ENCODE data around the gene TPM3.
"Not testable (repeated sequence)": the region's sequence is repeated elsewhere in the genome, so short reads cannot be mapped to it uniquely, and the experiment has no call there.

The TPM3 gene

DNA sequence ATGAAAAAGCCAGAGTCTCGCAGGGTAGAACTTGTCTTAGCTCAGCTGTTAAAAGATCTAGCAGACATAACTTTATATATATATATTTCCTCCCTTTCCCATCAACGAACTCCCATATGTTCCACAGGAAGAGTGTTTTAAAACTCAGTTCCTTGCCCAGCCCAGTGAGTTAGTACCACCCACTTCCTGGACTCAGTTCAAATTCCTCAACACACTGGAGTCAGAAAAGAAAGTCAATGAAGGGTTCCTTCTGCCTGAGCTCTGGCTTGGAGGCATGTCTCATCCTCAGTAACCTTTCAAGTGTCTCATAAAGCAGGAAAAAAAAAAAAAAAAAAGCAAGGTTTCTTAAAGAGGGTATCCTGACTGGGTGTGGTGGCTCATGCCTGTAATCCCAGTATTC lies 15.6 kb downstream of the TPM3 start:
- no peak overlapping the region for H3K4me3 ChIP-seq (ENCODE audit: low read length)
- no peak for DNase-seq (ENCODE audit: low read depth, low spot score)

DNA sequence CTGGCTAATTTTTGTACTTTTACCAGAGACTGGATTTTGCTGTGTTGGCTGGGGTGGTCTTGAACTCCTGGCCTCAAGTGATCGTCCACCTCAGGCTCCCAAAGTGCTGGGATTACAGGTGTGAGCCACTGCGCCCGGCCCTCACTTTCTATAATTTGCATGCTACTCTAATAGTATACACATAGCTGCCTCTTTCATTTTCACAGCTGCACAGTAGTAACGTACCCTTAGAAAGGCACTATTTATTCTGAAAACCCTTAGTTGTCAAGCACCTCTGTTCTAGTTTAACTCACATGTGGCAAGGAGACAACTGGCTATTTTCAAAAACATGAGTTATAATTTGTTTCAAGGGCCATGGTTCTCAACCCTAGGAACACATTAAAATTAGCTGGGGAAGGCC lies 17.2 kb downstream of the TPM3 start:
- DNase-seq (ENCODE audit: low read depth, low spot score): no peak
- no peak overlapping the region for H3K4me3 ChIP-seq (ENCODE audit: low read length)

DNA sequence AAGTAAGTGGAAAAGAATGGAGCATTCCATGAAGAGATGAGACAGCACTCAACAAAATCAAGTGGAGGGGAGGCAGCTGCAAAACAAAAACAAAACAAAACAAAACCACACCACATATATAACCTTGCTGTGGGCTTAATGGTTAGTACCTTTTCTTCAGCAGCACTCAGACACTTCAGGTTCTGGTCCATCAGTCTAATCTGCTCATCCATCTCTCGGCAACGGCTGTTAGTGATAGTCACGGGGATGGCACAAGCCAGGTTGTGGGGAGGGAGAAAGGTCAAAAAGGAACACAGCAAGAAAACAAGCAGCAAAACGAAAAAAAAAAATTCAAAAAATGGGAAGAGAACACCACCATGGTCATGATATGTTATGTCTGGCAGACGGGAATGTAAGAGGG lies 20.0 kb downstream of the TPM3 start:
- H3K4me3 ChIP-seq (ENCODE audit: low read length): no peak overlapping the region
- no peak for DNase-seq (ENCODE audit: low read depth, low spot score)

- DNase-seq (ENCODE audit: low read depth, low spot score): no peak
- H3K4me3 ChIP-seq (ENCODE audit: low read length): no peak overlapping the region
Measured at GRCh38 chr1:154171223-154171583, 20.7 kb downstream of the TPM3 start.

GRCh38 chr1:154170547-154171222 lies 21.2 kb downstream of the TPM3 start:
- no peak for DNase-seq (ENCODE audit: low read depth, low spot score)
- no peak overlapping the region for H3K4me3 ChIP-seq (ENCODE audit: low read length)

DNA sequence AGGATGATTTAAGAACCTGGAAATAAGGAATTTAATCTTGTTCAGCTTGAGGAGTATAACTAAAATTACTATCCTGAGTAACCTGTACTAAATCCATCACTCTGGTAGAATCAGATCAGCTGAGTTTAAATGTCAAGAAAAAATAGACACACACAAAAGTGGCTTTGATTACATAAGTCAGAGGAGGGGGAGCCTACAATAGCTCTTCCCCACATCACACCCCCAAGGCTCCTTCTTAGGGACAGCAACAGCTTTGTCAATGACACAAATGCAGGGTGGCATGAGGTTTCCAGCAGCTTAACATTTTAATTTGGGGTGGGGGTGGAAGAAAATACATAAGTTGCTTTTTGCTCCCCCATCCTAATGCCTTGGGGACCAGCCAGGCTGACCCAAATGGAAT lies 24.4 kb downstream of the TPM3 start:
- no peak for DNase-seq (ENCODE audit: low read depth, low spot score)
- no peak overlapping the region for H3K4me3 ChIP-seq (ENCODE audit: low read length)

- H3K4me3 ChIP-seq (ENCODE audit: low read length): no peak overlapping the region
Measured at GRCh38 chr1:154166207-154166606, 25.7 kb downstream of the TPM3 start.

GRCh38 chr1:154159554-154159953 lies 32.3 kb downstream of the TPM3 start:
- no peak overlapping the region for H3K4me3 ChIP-seq (ENCODE audit: low read length)
- DNase-seq (ENCODE audit: low read depth, low spot score): no peak

More at GRCh38 chr1:154166207-154166606, 25.7 kb downstream of the TPM3 start:
- DNase-seq (ENCODE audit: low read depth, low spot score): no peak

- no peak overlapping the region for H3K4me3 ChIP-seq (ENCODE audit: low read length)
- DNase-seq (ENCODE audit: low read depth, low spot score): no peak
Measured at GRCh38 chr1:154158307-154159125, 33.4 kb downstream of the TPM3 start.

- peak; percentile 90 for DNase-seq (ENCODE audit: low read depth, low spot score)
Measured at GRCh38 chr1:154157520-154158306, 34.2 kb downstream of the TPM3 start.

DNA sequence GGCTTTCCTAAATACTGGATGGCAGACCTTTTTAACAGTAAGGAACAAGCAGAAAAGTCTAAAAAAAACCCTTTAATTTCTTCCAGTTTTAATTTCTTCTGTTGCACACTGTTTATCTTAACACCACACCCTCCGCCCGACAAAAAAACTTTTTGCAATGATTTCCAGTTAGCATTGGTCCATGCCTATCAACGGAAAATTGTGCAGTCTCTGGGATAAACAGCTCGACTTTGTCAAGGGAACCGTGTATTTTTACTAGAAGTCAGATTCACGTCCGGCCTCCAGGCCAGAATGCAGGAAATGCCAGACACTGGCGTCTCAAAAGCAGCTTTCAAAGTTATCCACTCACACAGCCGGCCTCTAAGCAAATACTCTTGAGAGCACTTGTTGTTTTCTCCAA lies 36.6 kb downstream of the TPM3 start:
- H3K4me3 ChIP-seq (ENCODE audit: low read length): no peak overlapping the region
- no peak for DNase-seq (ENCODE audit: low read depth, low spot score)

More at GRCh38 chr1:154157520-154158306, 34.2 kb downstream of the TPM3 start:
- no peak overlapping the region for H3K4me3 ChIP-seq (ENCODE audit: low read length)

DNA sequence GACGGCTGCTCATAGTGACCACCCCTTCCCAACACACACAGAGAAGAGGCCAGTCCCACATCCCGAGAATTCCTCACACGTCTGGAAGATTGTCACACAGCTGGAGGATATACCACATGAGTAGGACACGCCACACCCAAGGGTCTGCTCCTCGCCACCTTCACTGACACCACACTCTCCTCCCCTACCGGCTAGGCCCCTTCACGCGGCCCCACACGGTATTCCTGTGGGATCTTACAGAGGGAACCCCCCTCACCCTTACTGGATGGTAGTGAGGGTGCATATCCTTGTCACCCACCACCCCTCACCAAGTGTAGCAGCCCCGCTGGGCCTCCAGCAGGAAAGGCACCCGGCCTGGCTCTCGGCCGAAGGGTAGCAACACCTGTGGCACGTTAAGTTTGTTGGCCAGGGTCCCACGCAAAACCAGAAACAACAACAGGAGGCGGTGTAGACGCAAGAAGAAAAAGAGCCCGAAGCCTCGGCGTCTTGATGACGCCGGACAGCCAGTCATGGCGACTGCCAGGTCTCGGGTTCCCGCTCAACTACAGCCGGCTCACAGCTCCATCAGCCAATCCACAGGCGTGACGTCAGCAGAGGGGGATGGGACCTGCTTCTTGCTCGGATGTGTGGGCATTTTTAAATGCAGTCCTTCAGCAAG lies 37.2 kb downstream of the TPM3 start, which contains the start of gene NUP210L:
Gene NUP210L (minus strand): TSS at position 540 of the 658 bp plus-strand sequence.
- DNase-seq (ENCODE audit: low read depth, low spot score): no peak

GRCh38 chr1:154154053-154154452 lies 37.8 kb downstream of the TPM3 start:
- DNase-seq (ENCODE audit: low read depth, low spot score): no peak
- no peak overlapping the region for H3K4me3 ChIP-seq (ENCODE audit: low read length)

More for the DNA sequence above, 37.2 kb downstream of the TPM3 start, which contains the start of gene NUP210L:
- no peak within 1 kb of the TSS for H3K4me3 ChIP-seq (ENCODE audit: low read length)

GRCh38 chr1:154151311-154151710 lies 40.6 kb downstream of the TPM3 start:
- H3K4me3 ChIP-seq (ENCODE audit: low read length): no peak overlapping the region
- no peak for DNase-seq (ENCODE audit: low read depth, low spot score)

- no peak for DNase-seq (ENCODE audit: low read depth, low spot score)
- no peak overlapping the region for H3K4me3 ChIP-seq (ENCODE audit: low read length)
Measured at GRCh38 chr1:154148807-154149206, 43.1 kb downstream of the TPM3 start.

DNA sequence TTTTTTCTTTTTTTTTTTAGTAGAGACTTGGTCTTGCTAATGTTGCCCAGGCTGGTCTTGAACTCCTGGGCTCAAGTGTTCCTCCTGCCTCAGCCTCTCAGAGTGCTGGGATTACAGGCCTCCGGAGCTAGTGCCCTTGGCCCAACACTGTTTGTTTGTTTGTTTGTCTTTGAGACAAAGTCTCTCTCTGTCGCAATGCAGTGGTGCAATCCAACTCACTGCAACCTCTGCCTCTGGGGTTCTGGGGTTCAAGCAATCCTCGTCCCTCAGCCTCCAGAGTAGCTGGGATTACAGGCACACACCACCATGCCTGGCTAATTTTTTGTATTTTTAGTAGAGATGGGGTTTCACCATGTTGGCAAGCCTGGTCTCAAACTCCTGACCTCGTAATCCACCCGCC lies 44.4 kb downstream of the TPM3 start:
- not testable (repeated sequence) for H3K4me3 ChIP-seq (ENCODE audit: low read length); DNase-seq (ENCODE audit: low read depth, low spot score)

GRCh38 chr1:154145986-154146385 lies 45.9 kb downstream of the TPM3 start:
- H3K4me3 ChIP-seq (ENCODE audit: low read length): no peak overlapping the region
- DNase-seq (ENCODE audit: low read depth, low spot score): no peak

DNA sequence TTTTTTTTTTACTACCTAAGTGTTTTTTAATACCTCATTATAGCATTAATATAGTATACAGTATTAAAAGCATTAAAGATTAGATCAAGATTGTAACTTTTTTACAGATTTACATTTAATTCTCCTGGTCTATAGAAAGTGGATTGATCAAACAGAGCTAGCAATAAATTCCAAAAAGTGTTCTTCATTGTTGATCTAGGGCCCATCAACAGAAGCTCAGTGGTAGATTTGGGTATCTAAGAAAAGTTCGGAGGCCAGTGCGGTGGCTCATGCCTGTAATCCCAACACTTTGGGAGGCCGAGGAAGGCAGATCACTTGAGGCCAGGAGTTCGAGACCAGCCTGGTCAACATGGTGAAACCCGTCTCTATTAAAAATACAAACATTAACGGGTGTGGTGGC lies 49.5 kb downstream of the TPM3 start:
- no peak overlapping the region for H3K4me3 ChIP-seq (ENCODE audit: low read length)
- DNase-seq (ENCODE audit: low read depth, low spot score): no peak

DNA sequence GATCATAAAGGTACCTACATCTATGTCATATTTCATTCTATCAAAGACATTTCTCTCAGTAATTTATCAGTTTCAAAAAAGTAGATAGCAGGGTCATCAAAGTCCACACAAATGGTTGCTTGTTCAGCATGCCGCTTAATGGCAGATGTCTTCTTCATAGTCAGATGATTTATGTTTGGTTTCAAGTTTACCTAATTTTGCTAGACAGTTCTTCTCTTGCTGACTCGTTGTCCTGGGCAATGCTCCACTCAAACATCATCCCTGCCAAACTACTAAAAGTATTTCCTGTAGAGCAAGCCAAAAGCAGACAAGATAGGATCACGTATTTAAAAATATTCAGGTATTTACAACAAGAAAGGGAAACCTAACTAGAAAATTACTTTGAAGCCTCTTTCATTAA lies 50.7 kb downstream of the TPM3 start:
- DNase-seq (ENCODE audit: low read depth, low spot score): no peak

More for the DNA sequence above, 50.7 kb downstream of the TPM3 start:
- H3K4me3 ChIP-seq (ENCODE audit: low read length): no peak overlapping the region
